ENCODE results near the gene SPEN. TPM values are rescaled to one million over a fixed set of nuclear protein-coding genes. Genes with fewer than 3 reads are reported as not detected.
A peak's percentile ranks its signal among the peaks of the same experiment; 100 is the strongest.

The SPEN gene
- total RNA-seq, 1 donor from 2014 or later = 123 TPM

DNA sequence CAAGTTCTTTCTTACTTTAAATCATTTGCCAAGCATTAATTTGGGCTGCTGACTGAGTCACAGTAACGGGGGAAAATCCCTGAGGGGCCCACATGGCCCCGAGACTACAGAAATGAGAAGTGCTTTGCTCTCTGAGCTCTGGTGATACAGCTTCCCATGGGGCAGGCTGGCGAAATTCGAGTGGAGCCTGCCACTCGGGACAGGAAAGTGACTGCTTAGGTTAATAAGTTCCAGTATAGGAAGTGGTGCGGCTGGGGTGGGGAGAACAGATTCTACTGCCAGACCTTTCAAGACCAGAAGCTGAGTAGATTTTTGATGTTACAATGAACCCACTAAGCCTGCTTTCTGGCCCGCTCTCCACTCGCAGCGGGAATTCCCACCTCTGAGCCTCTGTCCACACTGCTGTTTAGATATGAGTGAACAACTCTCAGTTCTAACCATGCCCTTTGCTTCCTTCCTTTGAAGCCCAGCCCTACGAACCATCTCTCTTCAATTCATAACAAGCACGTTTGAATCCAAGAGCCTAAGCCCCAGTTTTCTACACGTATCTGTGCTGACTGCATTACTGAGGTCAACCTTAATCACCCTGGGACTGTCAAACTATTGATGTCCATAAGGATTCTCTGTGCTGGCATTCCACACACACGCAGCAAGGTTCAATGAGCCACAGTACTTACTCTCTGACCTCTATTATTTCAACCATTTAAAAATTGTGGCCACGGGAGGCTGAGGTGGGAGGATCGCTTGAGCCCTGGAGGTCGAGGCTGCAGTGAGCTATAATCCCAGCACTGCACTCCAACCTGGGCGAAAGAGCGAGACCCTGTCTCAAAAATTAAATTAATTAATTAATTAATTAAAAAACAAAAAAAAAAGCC lies 118.8 kb downstream of the SPEN start:
- peak; percentile 75 for DNase-seq
- Mint-ChIP-seq H3K27ac (peak overlapping the region; percentile 88), H3K27me3 (no peaks in the 10 kb centered on the region), H3K9me3 (no peaks in the 10 kb centered on the region), H3K4me3 (peak overlapping the region; percentile 80), H3K36me3 (ENCODE audit: low read depth) (peaks cover 39% of the 10 kb centered on the region), H3K4me1 (peaks cover 79% of the 10 kb centered on the region)
- TF ChIP-seq, protein P1, sequence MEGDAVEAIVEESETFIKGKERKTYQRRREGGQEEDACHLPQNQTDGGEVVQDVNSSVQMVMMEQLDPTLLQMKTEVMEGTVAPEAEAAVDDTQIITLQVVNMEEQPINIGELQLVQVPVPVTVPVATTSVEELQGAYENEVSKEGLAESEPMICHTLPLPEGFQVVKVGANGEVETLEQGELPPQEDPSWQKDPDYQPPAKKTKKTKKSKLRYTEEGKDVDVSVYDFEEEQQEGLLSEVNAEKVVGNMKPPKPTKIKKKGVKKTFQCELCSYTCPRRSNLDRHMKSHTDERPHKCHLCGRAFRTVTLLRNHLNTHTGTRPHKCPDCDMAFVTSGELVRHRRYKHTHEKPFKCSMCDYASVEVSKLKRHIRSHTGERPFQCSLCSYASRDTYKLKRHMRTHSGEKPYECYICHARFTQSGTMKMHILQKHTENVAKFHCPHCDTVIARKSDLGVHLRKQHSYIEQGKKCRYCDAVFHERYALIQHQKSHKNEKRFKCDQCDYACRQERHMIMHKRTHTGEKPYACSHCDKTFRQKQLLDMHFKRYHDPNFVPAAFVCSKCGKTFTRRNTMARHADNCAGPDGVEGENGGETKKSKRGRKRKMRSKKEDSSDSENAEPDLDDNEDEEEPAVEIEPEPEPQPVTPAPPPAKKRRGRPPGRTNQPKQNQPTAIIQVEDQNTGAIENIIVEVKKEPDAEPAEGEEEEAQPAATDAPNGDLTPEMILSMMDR (IDR thresholded peaks at IDR 0.05) = no peak
- peak; percentile 79 for ATAC-seq (ENCODE audit: low read depth)
- CTCF ChIA-PET = interaction anchor here (0.9 kb wide), 1 partner anchor 151 kb away, joined by 3 read pairs; no protein-coding TSS in a partner anchor
- intact Hi-C loops (cut with micrococcal nuclease) = loop anchor here (1.0 to 10.0 kb wide), 8 partner anchors 9 to 442 kb away; partner anchors contain the start of genes CASP9, DNAJC16, PLEKHM2 and SPEN
- POLR2A ChIA-PET = interaction anchor here (0.6 to 10.7 kb wide), 22 partner anchors 8 to 284 kb away, joined by 3 to 282 read pairs (median 4); partner anchors contain the start of genes SPEN and ZBTB17

- H3K27ac Mint-ChIP-seq = peak overlapping the region; percentile 88
- intact Hi-C loops (cut with micrococcal nuclease) = loop anchor here (1.0 to 10.0 kb wide), 8 partner anchors 8 to 442 kb away; partner anchors contain the start of genes CASP9, DNAJC16, PLEKHM2 and SPEN
- TF ChIP-seq, protein P1 (IDR thresholded peaks at IDR 0.05) = no peak
- H3K9me3 Mint-ChIP-seq = no peaks in the 10 kb centered on the region
- CTCF ChIA-PET = interaction anchor here (0.9 kb wide), 1 partner anchor 151 kb away, joined by 3 read pairs; no protein-coding TSS in a partner anchor
- peak overlapping the region; percentile 58 for H3K4me3 Mint-ChIP-seq
- POLR2A ChIA-PET = interaction anchor here (0.6 to 10.7 kb wide), 8 partner anchors 8 to 130 kb away, joined by 4 to 282 read pairs (median 14); partner anchors contain the start of genes SPEN and ZBTB17
- peaks cover 40% of the 10 kb centered on the region for H3K36me3 Mint-ChIP-seq (ENCODE audit: low read depth)
- peaks cover 75% of the 10 kb centered on the region for H3K4me1 Mint-ChIP-seq
- no peak for ATAC-seq (ENCODE audit: low read depth)
- H3K27me3 Mint-ChIP-seq = no peaks in the 10 kb centered on the region
- no peak for DNase-seq
Observed at GRCh38 chr1:15966956-15967344, 119.4 kb downstream of the SPEN start.

DNA sequence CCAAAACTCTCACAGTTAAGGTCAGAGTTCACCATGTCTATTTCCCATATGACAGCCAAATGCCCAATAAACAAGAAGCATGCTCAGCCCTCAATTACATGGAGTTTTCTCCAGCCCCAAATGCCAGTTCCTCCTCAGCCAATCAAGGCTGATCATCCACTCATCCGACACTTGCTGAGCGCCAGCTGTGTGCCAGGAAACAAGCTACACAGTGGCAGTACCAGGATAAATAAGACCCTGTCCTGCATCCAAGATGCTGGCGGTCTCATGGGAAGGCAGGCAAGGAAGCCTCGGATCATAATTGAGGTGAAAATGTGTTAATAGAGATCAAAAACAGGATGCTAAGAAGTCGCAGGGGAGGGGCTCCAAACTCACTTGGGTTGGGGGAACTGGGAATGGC lies 120.7 kb downstream of the SPEN start:
- ChIA-PET CTCF (no interaction called here), POLR2A (no interaction called here)
- H3K27ac Mint-ChIP-seq = peak overlapping the region; percentile 88
- ATAC-seq (ENCODE audit: low read depth) (no peak), DNase-seq (no peak)
- TF ChIP-seq, protein P1 (IDR thresholded peaks at IDR 0.05) = no peak
- no peaks in the 10 kb centered on the region for H3K9me3 Mint-ChIP-seq
- H3K27me3 Mint-ChIP-seq = no peaks in the 10 kb centered on the region
- H3K4me1 Mint-ChIP-seq = peaks cover 76% of the 10 kb centered on the region
- H3K4me3 Mint-ChIP-seq = no peak overlapping the region
- peaks cover 48% of the 10 kb centered on the region for H3K36me3 Mint-ChIP-seq (ENCODE audit: low read depth)
- intact Hi-C loops (cut with micrococcal nuclease) = loop anchor here (5.0 to 10.0 kb wide), 3 partner anchors 39 to 443 kb away; partner anchors contain the start of genes CASP9, DNAJC16 and PLEKHM2

- Mint-ChIP-seq H3K4me3 (no peak overlapping the region), H3K36me3 (ENCODE audit: low read depth) (peaks cover 53% of the 10 kb centered on the region), H3K9me3 (no peaks in the 10 kb centered on the region), H3K4me1 (peaks cover 75% of the 10 kb centered on the region), H3K27ac (no peak overlapping the region), H3K27me3 (no peaks in the 10 kb centered on the region)
- no peak for DNase-seq
- TF ChIP-seq, protein P1 (IDR thresholded peaks at IDR 0.05) = no peak
- intact Hi-C loops (cut with micrococcal nuclease) = loop anchor here (5.0 to 10.0 kb wide), 3 partner anchors 38 to 445 kb away; partner anchors contain the start of genes CASP9, DNAJC16 and PLEKHM2
- CTCF ChIA-PET = no interaction called here
- no peak for ATAC-seq (ENCODE audit: low read depth)
- POLR2A ChIA-PET = no interaction called here
Observed at GRCh38 chr1:15969321-15969880, 121.9 kb downstream of the SPEN start.
